Activated B cell treated with CpG ODN at 0.5 μM for 24 hours (primary cell): ENCODE results near the gene PODXL. TPM values are rescaled to one million over a fixed set of nuclear protein-coding genes. Genes with fewer than 3 reads are reported as not detected.
A peak's percentile ranks its signal among the peaks of the same experiment; 100 is the strongest.

Source experiments
- ATAC-seq: fragments of 200-7000 bp; cut with Tn5 transposase; one replicate; pipeline ENCODE4 v1.10.0; 2021; ENCODE audit warnings: low read depth, mild to moderate bottlenecking, moderate library complexity
- CTCF ChIA-PET: fragments of 350-600 bp; sonication (Branson Sonifier 250); formaldehyde crosslinking; loops from one replicate; lab custom pipeline; 2021; ENCODE audit warnings: antibody characterized with exemption; lab: Charles Lee
- POLR2A ChIA-PET: fragments of 350-600 bp; sonication (Branson Sonifier 250); formaldehyde crosslinking; loops from one replicate; lab custom pipeline; 2021; ENCODE audit warnings: antibody characterized with exemption; lab: Charles Lee
- DNase-seq: peaks from one replicate; pipeline ENCODE4 v3.0.0; 2022
- H3K27ac Mint-ChIP-seq: one replicate; pipeline ENCODE4 v1.8.0; 2020; ENCODE audit warnings: mixed read lengths
- H3K27me3 Mint-ChIP-seq: one replicate; pipeline ENCODE4 v1.8.0; 2021; ENCODE audit warnings: mixed read lengths
- H3K36me3 Mint-ChIP-seq: one replicate; pipeline ENCODE4 v1.8.0; 2021; ENCODE audit warnings: low read depth, mixed read lengths
- H3K4me1 Mint-ChIP-seq: one replicate; pipeline ENCODE4 v1.8.0; 2021; ENCODE audit warnings: mixed read lengths
- H3K4me3 Mint-ChIP-seq: one replicate; pipeline ENCODE4 v1.8.0; 2020; ENCODE audit warnings: mild to moderate bottlenecking, mixed read lengths
- H3K9me3 Mint-ChIP-seq: one replicate; pipeline ENCODE4 v1.8.0; 2020; ENCODE audit warnings: mixed read lengths
- CTCF ChIP-seq: fragments of 200-600 bp; IDR thresholded peaks from one replicate; pipeline ENCODE4 v1.8.0; 2022; ENCODE audit warnings: antibody characterized with exemption, mild to moderate bottlenecking
- intact Hi-C: fragments of 100-400 bp; cut with micrococcal nuclease; formaldehyde crosslinking; loops from one replicate; pipeline ENCODE4 v1.15.1; 2024
- total RNA-seq: library from RNA; stranded (reverse); gene quantifications from 2 replicates; pipeline ENCODE4 v1.2.3, GENCODE V29; 2022

Gene PODXL
- total RNA-seq, 1 donor from 2014 or later = 1.4 TPM

GRCh38 chr7:131556909-131557651 is 652 bp upstream of the PODXL start:
- H3K27ac Mint-ChIP-seq = no peak overlapping the region
- H3K27me3 Mint-ChIP-seq = peaks cover 11% of the 10 kb centered on the region
- no peak for ATAC-seq
- peaks cover 24% of the 10 kb centered on the region for H3K4me1 Mint-ChIP-seq
- no peaks in the 10 kb centered on the region for H3K36me3 Mint-ChIP-seq
- CTCF ChIA-PET = no interaction called here
- TF ChIP-seq CTCF = no peak
- POLR2A ChIA-PET = no interaction called here
- no peak for DNase-seq
- peak overlapping the region; percentile 78 for H3K4me3 Mint-ChIP-seq
- intact Hi-C loops = loop anchor here (5.0 kb wide), 2 partner anchors 50 to 95 kb away; no protein-coding TSS in a partner anchor
- H3K9me3 Mint-ChIP-seq = no peaks in the 10 kb centered on the region

DNA sequence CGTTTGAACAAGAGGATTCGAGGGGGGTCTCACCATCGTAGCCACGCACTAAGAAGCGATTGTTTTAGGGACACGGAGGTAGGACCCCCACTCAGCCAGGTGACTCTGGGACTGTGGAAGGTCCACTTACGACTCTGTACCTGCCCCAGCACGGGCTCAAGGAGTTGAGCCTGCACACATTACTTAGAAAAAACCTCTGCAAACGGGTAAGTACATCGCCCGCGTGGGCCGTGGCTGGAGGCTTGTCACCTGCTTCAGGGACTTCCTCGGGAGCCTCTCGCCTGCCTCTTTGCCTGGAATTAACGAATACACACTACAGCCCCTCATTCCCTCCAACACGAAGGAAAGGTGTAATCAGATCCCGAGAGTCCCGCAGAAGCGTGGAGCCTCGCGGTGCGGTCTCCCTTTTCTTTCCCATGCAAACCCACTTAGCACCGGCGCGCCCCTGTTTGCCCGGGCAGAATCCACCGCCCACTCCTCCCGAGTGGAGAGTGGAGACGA is 826 bp downstream of the PODXL start:
- no peak for TF ChIP-seq CTCF
- H3K36me3 Mint-ChIP-seq = no peaks in the 10 kb centered on the region
- ChIA-PET CTCF (interaction anchor here (1.7 kb wide), 1 partner anchor 9 kb away, joined by 4 read pairs; no protein-coding TSS in a partner anchor), POLR2A (no interaction called here)
- intact Hi-C loops = loop anchor here (5.0 kb wide), 2 partner anchors 48 to 97 kb away; no protein-coding TSS in a partner anchor
- no peak overlapping the region for H3K27ac Mint-ChIP-seq
- ATAC-seq (no peak), DNase-seq (peak; percentile 23)
- peaks cover 24% of the 10 kb centered on the region for H3K4me1 Mint-ChIP-seq
- H3K9me3 Mint-ChIP-seq = no peaks in the 10 kb centered on the region
- H3K27me3 Mint-ChIP-seq = peaks cover 11% of the 10 kb centered on the region
- peak overlapping the region; percentile 81 for H3K4me3 Mint-ChIP-seq

DNA sequence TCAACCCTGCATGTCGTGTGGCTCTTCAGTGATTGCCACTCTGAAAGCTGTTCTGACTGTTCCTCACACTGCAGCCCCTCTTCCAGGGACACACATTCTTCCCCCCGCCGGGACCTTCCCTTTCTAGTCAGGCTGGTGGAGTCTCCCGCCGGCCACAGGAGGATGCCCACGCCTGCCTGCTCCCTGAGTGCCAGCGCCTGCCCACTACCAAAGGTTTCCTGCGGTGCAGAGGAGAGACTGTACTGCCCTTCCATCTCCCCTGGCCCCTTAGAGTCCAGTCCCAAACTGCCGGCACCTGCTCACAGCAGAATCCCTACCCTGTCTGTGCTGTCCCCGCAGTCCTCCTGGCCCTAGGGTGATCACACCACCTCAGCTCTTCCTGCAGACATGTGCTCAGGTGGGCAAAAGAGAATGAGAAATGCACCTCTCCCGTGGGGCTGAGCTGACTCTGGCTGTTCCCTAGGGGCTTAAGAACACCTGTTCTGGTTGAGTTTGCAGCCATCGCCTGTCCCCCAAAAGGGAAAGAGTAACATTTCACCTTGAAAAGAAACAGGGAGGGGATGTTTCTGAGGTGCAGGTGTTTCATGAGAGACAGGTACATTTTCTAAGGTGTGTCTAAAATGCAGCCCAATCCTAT is 1.4 kb downstream of the PODXL start:
- intact Hi-C loops = loop anchor here (5.0 kb wide), 2 partner anchors 48 to 97 kb away; no protein-coding TSS in a partner anchor
- CTCF ChIA-PET = interaction anchor here (1.7 kb wide), 1 partner anchor 8 kb away, joined by 4 read pairs; no protein-coding TSS in a partner anchor
- no peak for ATAC-seq
- Mint-ChIP-seq H3K4me1 (peaks cover 24% of the 10 kb centered on the region), H3K9me3 (no peaks in the 10 kb centered on the region), H3K36me3 (no peaks in the 10 kb centered on the region), H3K4me3 (peak overlapping the region; percentile 81), H3K27me3 (peaks cover 11% of the 10 kb centered on the region), H3K27ac (no peak overlapping the region)
- POLR2A ChIA-PET = no interaction called here
- DNase-seq = no peak
- no peak for TF ChIP-seq CTCF

DNA sequence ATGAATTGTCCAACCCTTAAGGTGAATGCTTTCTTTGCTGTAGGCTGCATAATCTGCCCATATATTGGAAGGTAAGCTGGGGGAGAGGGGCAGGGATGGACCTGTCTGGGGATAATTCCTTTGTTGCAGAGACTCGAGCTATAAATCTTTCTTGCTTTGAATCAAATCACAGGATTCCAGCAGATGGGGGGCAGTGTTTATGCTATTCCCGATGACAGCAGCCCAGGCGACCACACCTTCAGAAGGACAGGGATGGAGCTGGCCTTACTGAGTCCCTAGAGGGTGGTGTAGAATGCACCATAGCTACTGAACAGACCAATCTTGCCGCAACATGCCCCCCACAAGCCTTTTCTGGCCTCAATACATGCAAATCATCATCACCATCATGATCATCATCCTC is 2.5 kb downstream of the PODXL start:
- no peak for DNase-seq
- POLR2A ChIA-PET = no interaction called here
- H3K27me3 Mint-ChIP-seq = peaks cover 11% of the 10 kb centered on the region
- TF ChIP-seq CTCF = no peak
- no peaks in the 10 kb centered on the region for H3K9me3 Mint-ChIP-seq
- no peak overlapping the region for H3K4me3 Mint-ChIP-seq
- ATAC-seq = no peak
- H3K36me3 Mint-ChIP-seq = no peaks in the 10 kb centered on the region
- CTCF ChIA-PET = interaction anchor here (1.2 to 1.7 kb wide), 2 partner anchors 7 to 9 kb away, joined by 3 to 4 read pairs; no protein-coding TSS in a partner anchor
- intact Hi-C loops = no loop called here
- H3K27ac Mint-ChIP-seq = no peak overlapping the region
- peaks cover 24% of the 10 kb centered on the region for H3K4me1 Mint-ChIP-seq

DNA sequence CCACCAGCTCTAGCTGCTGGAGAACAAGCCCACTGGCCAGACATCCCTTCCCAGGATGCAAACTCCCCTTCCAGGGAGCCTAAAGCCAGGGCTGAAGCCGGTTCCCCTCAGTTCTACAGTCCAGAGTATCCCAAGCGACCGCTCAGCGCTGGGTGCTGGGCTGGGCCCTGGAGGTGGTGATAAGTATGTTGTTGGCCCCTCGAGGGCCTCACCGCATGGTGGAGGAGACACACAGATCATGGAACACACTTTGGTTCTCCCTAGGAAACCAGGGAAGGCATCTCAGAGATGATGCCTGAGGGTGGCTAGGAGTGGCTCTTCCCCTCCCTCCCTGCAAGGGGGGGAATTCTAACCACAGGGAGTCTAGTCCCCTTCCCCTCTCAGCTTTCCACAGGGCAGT is 4.4 kb downstream of the PODXL start:
- Mint-ChIP-seq H3K4me3 (no peak overlapping the region), H3K27me3 (peaks cover 10% of the 10 kb centered on the region), H3K4me1 (peaks cover 16% of the 10 kb centered on the region), H3K9me3 (no peaks in the 10 kb centered on the region), H3K36me3 (no peaks in the 10 kb centered on the region), H3K27ac (no peak overlapping the region)
- CTCF ChIA-PET = no interaction called here
- no peak for TF ChIP-seq CTCF
- DNase-seq = no peak
- intact Hi-C loops = no loop called here
- POLR2A ChIA-PET = no interaction called here
- no peak for ATAC-seq
